Measurements from ENCODE around the gene SLC12A3. TPM values are rescaled to one million over a fixed set of nuclear protein-coding genes. Genes with fewer than 3 reads are reported as not detected.

The SLC12A3 gene
- total RNA-seq, 3 donors from 2014 or later, result not detected

GRCh38 chr16:56847173-56847910 lies 17.7 kb upstream of the SLC12A3 start:
- no peak overlapping the region for H3K4me3 ChIP-seq
- TF ChIP-seq POLR2A (IDR thresholded peaks at IDR 0.05), result no peak
- TF ChIP-seq POLR2AphosphoS5 (IDR thresholded peaks at IDR 0.05), result no peak
- no peak for TF ChIP-seq CTCF (IDR thresholded peaks at IDR 0.05)
- intact Hi-C loops (cut with DNase I; ENCODE audit: low total_unique reads), result no loop called here
- peaks cover 0 to 7% of the 10 kb centered on the region in 2 donors for H3K4me1 ChIP-seq
- peak overlapping the region; percentile 40 to 46 for H3K27ac ChIP-seq
- DNase-seq (ENCODE audit: low spot score in 2 of 2), result no peak
- no peaks in the 10 kb centered on the region for H3K27me3 ChIP-seq
- H3K9me3 ChIP-seq, result no peaks in the 10 kb centered on the region
- H3K36me3 ChIP-seq, result no peaks in the 10 kb centered on the region

- TF ChIP-seq POLR2AphosphoS5 (IDR thresholded peaks at IDR 0.05), result no peak
- TF ChIP-seq POLR2A (IDR thresholded peaks at IDR 0.05), result no peak
- no peak for TF ChIP-seq CTCF (IDR thresholded peaks at IDR 0.05)
- Histone ChIP-seq H3K27me3 (no peaks in the 10 kb centered on the region), H3K9me3 (no peaks in the 10 kb centered on the region), H3K4me3 (no peak overlapping the region), H3K27ac (peak overlapping the region; percentile 40 to 46), H3K4me1 (peaks cover 0 to 7% of the 10 kb centered on the region in 2 donors), H3K36me3 (no peaks in the 10 kb centered on the region)
- intact Hi-C loops (cut with DNase I; ENCODE audit: low total_unique reads), result no loop called here
- DNase-seq (ENCODE audit: low spot score in 2 of 2), result peak in 1 of 2 donors; percentile 37
Observed at GRCh38 chr16:56848029-56848936, 16.7 kb upstream of the SLC12A3 start.

- no peaks in the 10 kb centered on the region for H3K36me3 ChIP-seq
- no peaks in the 10 kb centered on the region for H3K27me3 ChIP-seq
- H3K9me3 ChIP-seq, result no peaks in the 10 kb centered on the region
- H3K4me3 ChIP-seq, result no peak overlapping the region
- TF ChIP-seq CTCF (IDR thresholded peaks at IDR 0.05), result no peak
- no peak for TF ChIP-seq POLR2A (IDR thresholded peaks at IDR 0.05)
- no peak for TF ChIP-seq POLR2AphosphoS5 (IDR thresholded peaks at IDR 0.05)
- H3K27ac ChIP-seq, result peak overlapping the region in 1 of 2 donors; percentile 46
- no peak for DNase-seq (ENCODE audit: low spot score in 2 of 2)
- intact Hi-C loops (cut with DNase I; ENCODE audit: low total_unique reads), result no loop called here
- H3K4me1 ChIP-seq, result peaks cover 0 to 7% of the 10 kb centered on the region in 2 donors
Observed at GRCh38 chr16:56848955-56849689, 15.9 kb upstream of the SLC12A3 start.

GRCh38 chr16:56849690-56850680 lies 15.0 kb upstream of the SLC12A3 start:
- peaks cover 0 to 7% of the 10 kb centered on the region in 2 donors for H3K4me1 ChIP-seq
- no peaks in the 10 kb centered on the region for H3K9me3 ChIP-seq
- no peak for TF ChIP-seq POLR2A (IDR thresholded peaks at IDR 0.05)
- no peak for TF ChIP-seq CTCF (IDR thresholded peaks at IDR 0.05)
- no peak for TF ChIP-seq POLR2AphosphoS5 (IDR thresholded peaks at IDR 0.05)
- DNase-seq (ENCODE audit: low spot score in 2 of 2), result peak in 1 of 2 donors; percentile 38
- intact Hi-C loops (cut with DNase I; ENCODE audit: low total_unique reads), result no loop called here
- no peaks in the 10 kb centered on the region for H3K36me3 ChIP-seq
- no peak overlapping the region for H3K4me3 ChIP-seq
- H3K27me3 ChIP-seq, result no peaks in the 10 kb centered on the region
- no peak overlapping the region for H3K27ac ChIP-seq

Measured in breast epithelium (tissue), 4 donors.